Naive thymus-derived CD8-positive, alpha-beta T cell (primary cell): ENCODE results near the gene WDR64. TPM values are rescaled to one million over a fixed set of nuclear protein-coding genes. Genes with fewer than 3 reads are reported as not detected.

Experiments used
- ATAC-seq, 2 donors: fragments of 150-1000 bp; cut with Tn5 transposase in 1 of 2; sonication (Bioruptor Pico), chemical (Tn5 transposase) in 1 of 2; 1 replicate in 1 of 2; 2 replicates in 1 of 2; pipeline ENCODE4 v1.10.0; 2021; ENCODE audit warnings: mild to moderate bottlenecking in 2 of 2, moderate library complexity in 2 of 2
- POLR2A ChIA-PET: fragments of 350-600 bp; sonication (Branson Sonifier 250); formaldehyde crosslinking; loops from one replicate; lab custom pipeline; 2021; ENCODE audit warnings: antibody characterized with exemption; lab: Charles Lee
- DNase-seq, 10 donors: peaks; one replicate each; pipeline versions ENCODE4 v3.0.0 to v3.0.0-alpha.2; 2020 to 2022
- H3K27ac Mint-ChIP-seq, 10 donors: one replicate each; pipeline ENCODE4 v1.8.0; 2020 to 2022; ENCODE audit warnings: mild to moderate bottlenecking in 10 of 10, mixed read lengths in 10 of 10, moderate library complexity in 4 of 10, inconsistent platforms in 1 of 10
- H3K27me3 Mint-ChIP-seq, 5 donors: one replicate each; pipeline ENCODE4 v1.8.0; 2021 to 2022; ENCODE audit warnings: mixed read lengths in 5 of 5
- H3K36me3 Mint-ChIP-seq, 3 donors: one replicate each; pipeline ENCODE4 v1.8.0; 2020 to 2022; ENCODE audit warnings: mixed read lengths in 3 of 3, mild to moderate bottlenecking in 2 of 3, inconsistent platforms in 1 of 3
- H3K4me1 Mint-ChIP-seq, 4 donors: one replicate each; pipeline ENCODE4 v1.8.0; 2021 to 2022; ENCODE audit warnings: mixed read lengths in 4 of 4
- H3K4me3 Mint-ChIP-seq, 10 donors: one replicate each; pipeline ENCODE4 v1.8.0; 2020 to 2022; ENCODE audit warnings: mild to moderate bottlenecking in 10 of 10, mixed read lengths in 10 of 10, moderate library complexity in 6 of 10, inconsistent platforms in 1 of 10
- H3K9me3 Mint-ChIP-seq, 9 donors: one replicate each; pipeline ENCODE4 v1.8.0; 2020 to 2022; ENCODE audit warnings: mixed read lengths in 9 of 9, mild to moderate bottlenecking in 3 of 9, inconsistent platforms in 1 of 9, moderate library complexity in 1 of 9
- polyA plus RNA-seq, 3 donors: library from polyadenylated mRNA; unstranded; fragments of 300-500 nt; fragmentation: Illumina TruSeq; gene quantifications; one replicate each; pipeline ENCODE4 v1.2.3, GENCODE V29; 2021
- total RNA-seq, 8 experiments: library from RNA in 2 of 8; stranded (reverse) in 2 of 8; gene quantifications; one replicate each; pipeline ENCODE4 v1.2.3 and lab custom pipeline; 2021 to 2026

Gene WDR64
- total and polyA plus RNA-seq, 5 experiments from 2014 or later: 0.28 to 0.69 (median 0.49) TPM; not detected in 2

- Mint-ChIP-seq H3K27me3 (no peaks in the 10 kb centered on the region), H3K9me3 (no peaks in the 10 kb centered on the region), H3K27ac (peak overlapping the region in 1 of 10 donors; percentile 67), H3K4me3 (peak overlapping the region in 2 of 10 donors; percentile 28 to 38), H3K36me3 (peaks cover 5 to 17% (median 14%) of the 10 kb centered on the region in 3 donors), H3K4me1 (peaks cover 21 to 75% (median 67%) of the 10 kb centered on the region in 4 donors)
- POLR2A ChIA-PET: no interaction called here
- no peak for ATAC-seq
- DNase-seq: no peak
Measured at GRCh38 chr1:241636291-241636690, 15.8 kb upstream of the WDR64 start.

- Mint-ChIP-seq H3K27ac (peak overlapping the region in 7 of 10 donors; percentile 13 to 73 (median 23)), H3K9me3 (peaks cover 0 to 5% (median 0%) of the 10 kb centered on the region in 9 donors), H3K27me3 (no peaks in the 10 kb centered on the region), H3K4me3 (peak overlapping the region in 9 of 10 donors; percentile 23 to 82 (median 71)), H3K4me1 (peaks cover 18 to 67% (median 60%) of the 10 kb centered on the region in 4 donors), H3K36me3 (peaks cover 5 to 17% (median 14%) of the 10 kb centered on the region in 3 donors)
- ATAC-seq (no peak), DNase-seq (no peak)
- POLR2A ChIA-PET: no interaction called here
Measured at GRCh38 chr1:241637046-241637590, 15.0 kb upstream of the WDR64 start.

- H3K36me3 Mint-ChIP-seq: peaks cover 5 to 17% (median 14%) of the 10 kb centered on the region in 3 donors
- H3K4me1 Mint-ChIP-seq: peaks cover 19 to 62% (median 56%) of the 10 kb centered on the region in 4 donors
- DNase-seq (no peak), ATAC-seq (no peak)
- H3K4me3 Mint-ChIP-seq: peak overlapping the region in 9 of 10 donors; percentile 23 to 82 (median 77)
- POLR2A ChIA-PET: no interaction called here
- no peaks in the 10 kb centered on the region for H3K27me3 Mint-ChIP-seq
- H3K9me3 Mint-ChIP-seq: peaks cover 0 to 10% (median 3%) of the 10 kb centered on the region in 9 donors
- peak overlapping the region in 6 of 10 donors; percentile 20 to 85 (median 45) for H3K27ac Mint-ChIP-seq
Measured at GRCh38 chr1:241637604-241638003, 14.5 kb upstream of the WDR64 start.

GRCh38 chr1:241638099-241638682, 13.9 kb upstream of the WDR64 start:
- peaks cover 19 to 61% (median 56%) of the 10 kb centered on the region in 4 donors for H3K4me1 Mint-ChIP-seq
- H3K4me3 Mint-ChIP-seq: peak overlapping the region; percentile 23 to 92 (median 78)
- DNase-seq (no peak), ATAC-seq (no peak)
- H3K9me3 Mint-ChIP-seq: peaks cover 0 to 12% (median 3%) of the 10 kb centered on the region in 9 donors
- POLR2A ChIA-PET: interaction anchor here (3.1 kb wide), 1 partner anchor 11 kb away, joined by 20 read pairs; no protein-coding TSS in a partner anchor
- peaks cover 6 to 17% (median 14%) of the 10 kb centered on the region in 3 donors for H3K36me3 Mint-ChIP-seq
- H3K27ac Mint-ChIP-seq: peak overlapping the region in 7 of 10 donors; percentile 53 to 90 (median 73)
- H3K27me3 Mint-ChIP-seq: no peaks in the 10 kb centered on the region

- Mint-ChIP-seq H3K9me3 (peaks cover 0 to 17% (median 3%) of the 10 kb centered on the region in 9 donors), H3K27me3 (no peaks in the 10 kb centered on the region), H3K4me1 (peaks cover 19 to 60% (median 56%) of the 10 kb centered on the region in 4 donors), H3K4me3 (peak overlapping the region; percentile 76 to 95 (median 90)), H3K36me3 (peaks cover 8 to 15% (median 14%) of the 10 kb centered on the region in 3 donors), H3K27ac (peak overlapping the region; percentile 11 to 94 (median 80))
- ATAC-seq: no peak
- POLR2A ChIA-PET: interaction anchor here (3.1 kb wide), 1 partner anchor 12 kb away, joined by 20 read pairs; no protein-coding TSS in a partner anchor
- peak in 3 of 10 donors; percentile 28 to 34 (median 31) for DNase-seq
Measured at GRCh38 chr1:241638909-241639622, 13.0 kb upstream of the WDR64 start.

- Mint-ChIP-seq H3K4me1 (peaks cover 19 to 56% (median 51%) of the 10 kb centered on the region in 4 donors), H3K27ac (peak overlapping the region; percentile 11 to 94 (median 81)), H3K27me3 (no peaks in the 10 kb centered on the region), H3K9me3 (peaks cover 0 to 17% (median 3%) of the 10 kb centered on the region in 9 donors), H3K36me3 (peaks cover 8 to 11% (median 10%) of the 10 kb centered on the region in 3 donors), H3K4me3 (peak overlapping the region; percentile 81 to 95 (median 90))
- POLR2A ChIA-PET: interaction anchor here (0.5 to 3.1 kb wide), 12 partner anchors 9 to 1616 kb away, joined by 3 to 20 read pairs (median 4); partner anchors contain the start of gene SDCCAG8
- ATAC-seq: peak; percentile 29 to 53
- peak in 4 of 10 donors; percentile 18 to 65 (median 33) for DNase-seq
Measured at GRCh38 chr1:241639623-241640148, 12.4 kb upstream of the WDR64 start.

- Mint-ChIP-seq H3K27me3 (no peaks in the 10 kb centered on the region), H3K4me3 (peak within 1 kb of the TSS; percentile 82 to 95 (median 90)), H3K9me3 (peaks cover 0 to 17% (median 3%) of the 10 kb centered on the region in 9 donors), H3K4me1 (peaks cover 19 to 50% (median 45%) of the 10 kb centered on the region in 4 donors), H3K36me3 (peaks cover 5 to 6% (median 5%) of the 10 kb centered on the region in 3 donors), H3K27ac (peak within 1 kb of the TSS; percentile 83 to 97 (median 94))
- POLR2A ChIA-PET: interaction anchor here (0.5 to 3.1 kb wide), 13 partner anchors 8 to 1616 kb away, joined by 3 to 20 read pairs (median 4); partner anchors contain the start of gene SDCCAG8
- ATAC-seq (peak; percentile 92 to 94), DNase-seq (peak; percentile 74 to 94 (median 86))
Measured at GRCh38 chr1:241640149-241640866, 11.8 kb upstream of the WDR64 start, which contains the start of the genes CHML and OPN3. CHML (minus strand) TSS chr1:241640369; CDS start chr1:241635766, 4,603 bp downstream. OPN3 (minus strand) TSS chr1:241640369; CDS start chr1:241640254, 115 bp downstream.

GRCh38 chr1:241640867-241641622, 11.0 kb upstream of the WDR64 start:
- POLR2A ChIA-PET: interaction anchor here (0.8 to 3.1 kb wide), 11 partner anchors 8 to 1615 kb away, joined by 3 to 20 read pairs (median 5); partner anchors contain the start of gene SDCCAG8
- peak overlapping the region; percentile 76 to 93 (median 86) for H3K4me3 Mint-ChIP-seq
- no peaks in the 10 kb centered on the region for H3K27me3 Mint-ChIP-seq
- ATAC-seq: no peak
- H3K9me3 Mint-ChIP-seq: peaks cover 0 to 17% (median 3%) of the 10 kb centered on the region in 9 donors
- H3K36me3 Mint-ChIP-seq: peaks cover 0 to 3% (median 2%) of the 10 kb centered on the region in 3 donors
- DNase-seq: peak in 1 of 10 donors; percentile 9
- H3K4me1 Mint-ChIP-seq: peaks cover 19 to 43% (median 41%) of the 10 kb centered on the region in 4 donors
- H3K27ac Mint-ChIP-seq: peak overlapping the region; percentile 83 to 97 (median 93)

GRCh38 chr1:241641773-241642592, 10.1 kb upstream of the WDR64 start:
- ATAC-seq (no peak), DNase-seq (no peak)
- H3K4me1 Mint-ChIP-seq: peaks cover 17 to 34% (median 33%) of the 10 kb centered on the region in 4 donors
- H3K9me3 Mint-ChIP-seq: peaks cover 0 to 17% (median 3%) of the 10 kb centered on the region in 9 donors
- peak overlapping the region in 1 of 10 donors; percentile 86 for H3K4me3 Mint-ChIP-seq
- no peaks in the 10 kb centered on the region for H3K27me3 Mint-ChIP-seq
- POLR2A ChIA-PET: no interaction called here
- peaks cover 0 to 3% (median 0%) of the 10 kb centered on the region in 3 donors for H3K36me3 Mint-ChIP-seq
- H3K27ac Mint-ChIP-seq: peak overlapping the region in 9 of 10 donors; percentile 18 to 96 (median 68)

GRCh38 chr1:241642593-241642944, 9.5 kb upstream of the WDR64 start:
- peak overlapping the region in 4 of 10 donors; percentile 9 to 71 (median 22) for H3K27ac Mint-ChIP-seq
- POLR2A ChIA-PET: no interaction called here

More at GRCh38 chr1:241642593-241642944, 9.5 kb upstream of the WDR64 start:
- H3K4me1 Mint-ChIP-seq: peaks cover 13 to 28% (median 27%) of the 10 kb centered on the region in 4 donors
- no peak overlapping the region for H3K4me3 Mint-ChIP-seq
- H3K27me3 Mint-ChIP-seq: no peaks in the 10 kb centered on the region
- peaks cover 0 to 3% (median 0%) of the 10 kb centered on the region in 3 donors for H3K36me3 Mint-ChIP-seq
- ATAC-seq (no peak), DNase-seq (no peak)
- H3K9me3 Mint-ChIP-seq: peaks cover 0 to 17% (median 3%) of the 10 kb centered on the region in 9 donors
